ENCODE data around the gene GPD2. TPM values are rescaled to one million over a fixed set of nuclear protein-coding genes. Genes with fewer than 3 reads are reported as not detected.

The GPD2 gene
- total and polyA plus RNA-seq, 10 of the 15 experiments (the other 5 are each of a cell fraction or from before 2014, with no cell fraction given): 10.0 to 73.5 (median 43.4) TPM

DNA sequence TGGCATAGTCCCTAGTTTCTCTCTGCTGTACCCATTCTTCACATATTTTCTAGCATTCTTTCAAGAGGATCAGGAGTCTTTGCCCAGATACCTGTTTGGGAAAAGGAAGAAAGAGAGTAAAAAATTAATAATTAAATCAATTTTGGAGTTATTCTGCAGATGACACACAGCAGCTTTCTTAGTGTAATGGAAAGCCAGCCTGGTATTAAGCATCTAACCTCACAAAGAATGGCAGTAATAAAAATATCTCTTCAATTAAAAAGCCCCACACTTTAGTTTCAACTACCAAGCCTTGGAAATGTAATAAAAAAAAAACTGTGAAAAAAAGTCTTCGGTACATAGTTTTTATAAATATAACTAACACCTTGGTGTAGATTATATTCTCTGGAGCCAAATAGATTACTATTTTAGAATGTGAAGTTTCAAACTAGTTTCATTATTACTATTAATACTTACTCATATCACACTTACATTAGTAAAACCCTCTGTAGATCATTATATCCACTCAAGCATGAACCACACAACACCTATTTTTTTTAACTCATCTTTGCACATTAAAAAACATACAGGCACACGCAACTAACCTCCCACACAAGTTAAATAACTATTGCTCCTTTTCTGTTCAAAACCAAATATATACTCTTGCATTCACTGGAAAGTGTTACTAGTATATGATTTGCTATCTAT, 90.9 kb downstream of the GPD2 start (continued):
- TF ChIP-seq CTCF (IDR thresholded peaks at IDR 0.05 in 2 of 3, conservative IDR thresholded peaks at IDR 0.05 in 1 of 3; ENCODE audit: control insufficient read depth in 2 of 3, extremely low read depth in 1 of 3, insufficient read depth in 1 of 3, low read depth in 3 of 3, low read length in 3 of 3) (no peak), BHLHE40 (IDR thresholded peaks at IDR 0.05; ENCODE audit: borderline replicate concordance in 1 of 2, low read depth in 2 of 2, low read length in 1 of 2) (peak; percentile 85 to 88), PAX5 (IDR thresholded peaks at IDR 0.05; ENCODE audit: borderline replicate concordance, low read depth, low read length) (peak; percentile 93), SIN3A (IDR thresholded peaks at IDR 0.05; ENCODE audit: low read depth, low read length) (no peak), TCF12 (IDR thresholded peaks at IDR 0.05; ENCODE audit: low read depth, low read length) (0 out of 2 replicates have a peak, but pooled peaks have one; percentile 18), SKIL (IDR thresholded peaks at IDR 0.05; ENCODE audit: low read depth, poor library complexity, severe bottlenecking) (peak; percentile 98), NR2C1 (IDR thresholded peaks at IDR 0.05) (peak; percentile 17; the same call in 1 of the 2 replicates), ZBTB40 (IDR thresholded peaks at IDR 0.05; ENCODE audit: borderline replicate concordance) (no peak; the same call in 1 of the 2 replicates), NFYA (IDR thresholded peaks at IDR 0.05; ENCODE audit: borderline replicate concordance, low read depth, low read length) (no peak), IRF4 (IDR thresholded peaks at IDR 0.05; ENCODE audit: low read depth, low read length) (peak; percentile 91), ZNF217 (IDR thresholded peaks at IDR 0.05) (peak; percentile 100), MEF2A (IDR thresholded peaks at IDR 0.05; ENCODE audit: insufficient read depth, low read depth, low read length) (peak; percentile 97)
- TF ChIP-seq, protein P1, sequence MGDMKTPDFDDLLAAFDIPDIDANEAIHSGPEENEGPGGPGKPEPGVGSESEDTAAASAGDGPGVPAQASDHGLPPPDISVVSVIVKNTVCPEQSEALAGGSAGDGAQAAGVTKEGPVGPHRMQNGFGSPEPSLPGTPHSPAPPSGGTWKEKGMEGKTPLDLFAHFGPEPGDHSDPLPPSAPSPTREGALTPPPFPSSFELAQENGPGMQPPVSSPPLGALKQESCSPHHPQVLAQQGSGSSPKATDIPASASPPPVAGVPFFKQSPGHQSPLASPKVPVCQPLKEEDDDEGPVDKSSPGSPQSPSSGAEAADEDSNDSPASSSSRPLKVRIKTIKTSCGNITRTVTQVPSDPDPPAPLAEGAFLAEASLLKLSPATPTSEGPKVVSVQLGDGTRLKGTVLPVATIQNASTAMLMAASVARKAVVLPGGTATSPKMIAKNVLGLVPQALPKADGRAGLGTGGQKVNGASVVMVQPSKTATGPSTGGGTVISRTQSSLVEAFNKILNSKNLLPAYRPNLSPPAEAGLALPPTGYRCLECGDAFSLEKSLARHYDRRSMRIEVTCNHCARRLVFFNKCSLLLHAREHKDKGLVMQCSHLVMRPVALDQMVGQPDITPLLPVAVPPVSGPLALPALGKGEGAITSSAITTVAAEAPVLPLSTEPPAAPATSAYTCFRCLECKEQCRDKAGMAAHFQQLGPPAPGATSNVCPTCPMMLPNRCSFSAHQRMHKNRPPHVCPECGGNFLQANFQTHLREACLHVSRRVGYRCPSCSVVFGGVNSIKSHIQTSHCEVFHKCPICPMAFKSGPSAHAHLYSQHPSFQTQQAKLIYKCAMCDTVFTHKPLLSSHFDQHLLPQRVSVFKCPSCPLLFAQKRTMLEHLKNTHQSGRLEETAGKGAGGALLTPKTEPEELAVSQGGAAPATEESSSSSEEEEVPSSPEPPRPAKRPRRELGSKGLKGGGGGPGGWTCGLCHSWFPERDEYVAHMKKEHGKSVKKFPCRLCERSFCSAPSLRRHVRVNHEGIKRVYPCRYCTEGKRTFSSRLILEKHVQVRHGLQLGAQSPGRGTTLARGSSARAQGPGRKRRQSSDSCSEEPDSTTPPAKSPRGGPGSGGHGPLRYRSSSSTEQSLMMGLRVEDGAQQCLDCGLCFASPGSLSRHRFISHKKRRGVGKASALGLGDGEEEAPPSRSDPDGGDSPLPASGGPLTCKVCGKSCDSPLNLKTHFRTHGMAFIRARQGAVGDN (IDR thresholded peaks at IDR 0.05): 0 out of 2 replicates have a peak, but pooled peaks have one; percentile 48
- TF ChIP-seq, protein P2, sequence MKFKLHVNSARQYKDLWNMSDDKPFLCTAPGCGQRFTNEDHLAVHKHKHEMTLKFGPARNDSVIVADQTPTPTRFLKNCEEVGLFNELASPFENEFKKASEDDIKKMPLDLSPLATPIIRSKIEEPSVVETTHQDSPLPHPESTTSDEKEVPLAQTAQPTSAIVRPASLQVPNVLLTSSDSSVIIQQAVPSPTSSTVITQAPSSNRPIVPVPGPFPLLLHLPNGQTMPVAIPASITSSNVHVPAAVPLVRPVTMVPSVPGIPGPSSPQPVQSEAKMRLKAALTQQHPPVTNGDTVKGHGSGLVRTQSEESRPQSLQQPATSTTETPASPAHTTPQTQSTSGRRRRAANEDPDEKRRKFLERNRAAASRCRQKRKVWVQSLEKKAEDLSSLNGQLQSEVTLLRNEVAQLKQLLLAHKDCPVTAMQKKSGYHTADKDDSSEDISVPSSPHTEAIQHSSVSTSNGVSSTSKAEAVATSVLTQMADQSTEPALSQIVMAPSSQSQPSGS (IDR thresholded peaks at IDR 0.05; ENCODE audit: low read length): peak; percentile 99

All from GM12878 (cell line).